H9 (cell line): Measurements from ENCODE around the gene NAA15. TPM values are rescaled to one million over a fixed set of nuclear protein-coding genes. Genes with fewer than 3 reads are reported as not detected.

ENCODE experiments used
- DNase-seq: peaks from one replicate; pipeline ENCODE4 v3.0.0-alpha.2; 2017
- H2AFZ ChIP-seq: one replicate; pipeline ENCODE4 v1.6.1; 2013; ENCODE audit warnings: mild to moderate bottlenecking, low read length, control low read depth, moderate library complexity
- H2AK5ac ChIP-seq: 2 replicates; pipeline ENCODE4 v1.6.1; 2013; ENCODE audit warnings: low read length, control low read depth, mixed read lengths; ENCODE audit not compliant: insufficient read length
- H2BK120ac ChIP-seq: one replicate; pipeline ENCODE4 v1.6.1; 2013; ENCODE audit warnings: low read depth, mild to moderate bottlenecking, low read length, control low read depth, inconsistent platforms; ENCODE audit not compliant: poor library complexity, severe bottlenecking
- H2BK12ac ChIP-seq: 2 replicates; pipeline ENCODE4 v1.6.1; 2013; ENCODE audit warnings: low read length, control low read depth, mixed read lengths, low read depth; ENCODE audit not compliant: insufficient read length
- H2BK15ac ChIP-seq: 2 replicates; pipeline ENCODE4 v1.6.1; 2013; ENCODE audit warnings: low read depth, low read length, control low read depth
- H2BK20ac ChIP-seq: one replicate; pipeline ENCODE4 v1.6.1; 2013; ENCODE audit warnings: low read depth, mild to moderate bottlenecking, low read length, control low read depth, inconsistent platforms; ENCODE audit not compliant: poor library complexity, severe bottlenecking
- H2BK5ac ChIP-seq: 2 replicates; pipeline ENCODE4 v1.6.1; 2013; ENCODE audit warnings: low read length, control low read depth, mixed read lengths; ENCODE audit not compliant: insufficient read length
- H3K14ac ChIP-seq: 2 replicates; pipeline ENCODE4 v1.6.1; 2013; ENCODE audit warnings: low read length, control low read depth; ENCODE audit not compliant: insufficient read depth
- H3K18ac ChIP-seq: 2 replicates; pipeline ENCODE4 v1.6.1; 2013; ENCODE audit warnings: low read depth, mild to moderate bottlenecking, mixed read lengths, low read length, control low read depth; ENCODE audit not compliant: insufficient read length
- H3K23ac ChIP-seq: 2 replicates; pipeline ENCODE4 v1.6.1; 2013; ENCODE audit warnings: low read length, control low read depth, mixed read lengths, low read depth; ENCODE audit not compliant: insufficient read length
- H3K23me2 ChIP-seq: 2 replicates; pipeline ENCODE4 v1.6.1; 2013; ENCODE audit warnings: low read depth, mild to moderate bottlenecking, mixed read lengths, low read length, control low read depth; ENCODE audit not compliant: insufficient read length, poor library complexity, severe bottlenecking
- H3K27ac ChIP-seq: 2 replicates; pipeline ENCODE4 v1.5.1; 2013; ENCODE audit warnings: low read length, control low read depth, mixed read lengths, low read depth; ENCODE audit not compliant: insufficient read length
- H3K27me3 ChIP-seq: 2 replicates; pipeline ENCODE4 v1.6.1; 2013; ENCODE audit warnings: low read length, control low read depth, inconsistent platforms; ENCODE audit not compliant: insufficient read depth
- H3K4ac ChIP-seq: 2 replicates; pipeline ENCODE4 v1.6.1; 2013; ENCODE audit warnings: low read depth, mild to moderate bottlenecking, control low read depth, inconsistent platforms, low read length, moderate library complexity
- H3K4me1 ChIP-seq: 2 replicates; pipeline ENCODE4 v1.6.1; 2013; ENCODE audit warnings: low read length, control low read depth, inconsistent platforms; ENCODE audit not compliant: insufficient read depth
- H3K4me2 ChIP-seq: 2 replicates; pipeline ENCODE4 v1.6.1; 2013; ENCODE audit warnings: low read length, control low read depth, mixed read lengths; ENCODE audit not compliant: insufficient read length, insufficient read depth
- H3K56ac ChIP-seq: 2 replicates; pipeline ENCODE4 v1.6.1; 2013; ENCODE audit warnings: low read depth, mild to moderate bottlenecking, mixed read lengths, low read length, control low read depth; ENCODE audit not compliant: insufficient read length
- H3K79me1 ChIP-seq: 2 replicates; pipeline ENCODE4 v1.6.1; 2013; ENCODE audit warnings: low read depth, mild to moderate bottlenecking, moderate library complexity, low read length, control low read depth, inconsistent platforms; ENCODE audit not compliant: insufficient read depth, poor library complexity, severe bottlenecking
- H3K79me2 ChIP-seq: 2 replicates; pipeline ENCODE4 v1.6.1; 2013; ENCODE audit warnings: low read length, control low read depth, inconsistent platforms; ENCODE audit not compliant: insufficient read depth
- H3K9ac ChIP-seq: 2 replicates; pipeline ENCODE4 v1.6.1; 2013; ENCODE audit warnings: low read length, control low read depth, mixed read lengths; ENCODE audit not compliant: insufficient read length; ENCODE audit errors: extremely low read depth
- H3K9me3 ChIP-seq: one replicate; pipeline ENCODE4 v1.6.1; 2013; ENCODE audit warnings: low read depth, low read length, inconsistent platforms; ENCODE audit not compliant: control insufficient read depth
- H3T11ph ChIP-seq: one replicate; pipeline ENCODE4 v1.6.1; 2013; ENCODE audit warnings: mild to moderate bottlenecking, low read length, control low read depth, inconsistent platforms
- H4K20me1 ChIP-seq: one replicate; pipeline ENCODE4 v1.6.1; 2013; ENCODE audit not compliant: control insufficient read depth, insufficient read length, insufficient read depth
- H4K5ac ChIP-seq: 2 replicates; pipeline ENCODE4 v1.6.1; 2013; ENCODE audit warnings: low read depth, mild to moderate bottlenecking, mixed read lengths, low read length, control low read depth; ENCODE audit not compliant: insufficient read length
- H4K8ac ChIP-seq: replicated peaks from 2 replicates; pipeline ENCODE4 v1.6.1; 2013; ENCODE audit warnings: low read length, control low read depth, mixed read lengths, low read depth; ENCODE audit not compliant: insufficient read length
- H4K91ac ChIP-seq: 2 replicates; pipeline ENCODE4 v1.6.1; 2013; ENCODE audit warnings: low read depth, mild to moderate bottlenecking, moderate library complexity, mixed read lengths, low read length, control low read depth; ENCODE audit not compliant: insufficient read length
- H3K27ac Mint-ChIP-seq, 3 experiments: 2 replicates in 2 of 3; 3 replicates in 1 of 3; pipeline ENCODE4 v1.8.0; 2020 to 2021; ENCODE audit warnings: mixed read lengths in 3 of 3, mild to moderate bottlenecking in 1 of 3, moderate library complexity in 1 of 3
- H3K27me3 Mint-ChIP-seq: 2 replicates; pipeline ENCODE4 v1.8.0; 2021; ENCODE audit warnings: low read depth, mild to moderate bottlenecking, moderate library complexity, mixed read lengths
- H3K36me3 Mint-ChIP-seq, 3 experiments: 2 replicates in 2 of 3; 3 replicates in 1 of 3; pipeline ENCODE4 v1.8.0; 2020 to 2021; ENCODE audit warnings: low read depth in 3 of 3, mixed read lengths in 3 of 3; ENCODE audit not compliant: insufficient read depth in 1 of 3
- H3K4me1 Mint-ChIP-seq, 2 experiments: 2 replicates each; pipeline ENCODE4 v1.8.0; 2020; ENCODE audit warnings: mixed read lengths in 2 of 2
- H3K4me3 Mint-ChIP-seq, 2 experiments: 2 replicates in 1 of 2; 3 replicates in 1 of 2; pipeline ENCODE4 v1.8.0; 2020 to 2021; ENCODE audit warnings: mild to moderate bottlenecking in 2 of 2, mixed read lengths in 2 of 2, moderate library complexity in 1 of 2
- H3K9me3 Mint-ChIP-seq, 2 experiments: 2 replicates in 1 of 2; 3 replicates in 1 of 2; pipeline ENCODE4 v1.8.0; 2020; ENCODE audit warnings: mild to moderate bottlenecking in 2 of 2, mixed read lengths in 2 of 2, moderate library complexity in 1 of 2
- CTCF ChIP-seq: fragments of 200-600 bp; sonication (generic); conservative IDR thresholded peaks from 3 replicates; pipeline ENCODE4 v1.8.0; 2021; ENCODE audit warnings: antibody characterized with exemption, mild to moderate bottlenecking
- WGBS: extraction: QIAGEN DNeasy Blood & Tissue Kit; methylation state at CpG from one replicate; pipeline ENCODE4 v1.1.7; 2013; ENCODE audit warnings: missing lambda C conversion rate, low lambda C conversion rate, mixed read lengths; ENCODE audit not compliant: insufficient read length; ENCODE audit errors: extremely low coverage; 5-methylcytosine and 5-hydroxymethylcytosine counted together
- total RNA-seq: library from RNA; stranded (reverse); gene quantifications from 2 replicates; pipeline ENCODE4 v1.2.1, GENCODE V29; 2021

Gene NAA15
- total RNA-seq, 1 experiment from 2014 or later: 115 TPM

DNA sequence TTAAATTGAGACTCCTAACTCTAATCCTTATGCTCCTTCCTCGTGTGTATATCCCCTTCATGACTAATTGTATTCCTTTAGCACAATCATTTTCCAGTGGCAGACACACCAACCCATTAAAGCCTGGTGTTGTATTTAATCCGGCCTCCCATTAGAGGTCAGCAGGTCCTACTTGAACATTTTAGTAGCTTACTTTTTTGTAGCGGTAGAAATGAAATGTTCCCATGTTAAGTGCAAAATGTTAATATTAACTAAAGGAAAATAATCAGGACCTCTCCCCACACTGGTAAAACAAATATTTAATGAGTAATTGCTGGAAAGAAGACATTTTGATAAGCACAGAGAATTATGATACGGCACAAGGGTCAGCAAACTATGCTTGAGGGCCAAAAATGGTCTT lies 156.0 kb downstream of the NAA15 start:
- no peak overlapping the region for H3K4me2 ChIP-seq
- H3K9ac ChIP-seq: no peak overlapping the region
- no peak overlapping the region for H2AK5ac ChIP-seq
- no peak for DNase-seq
- TF ChIP-seq CTCF: no peak
- H2BK12ac ChIP-seq: no peak overlapping the region
- H3K9me3 Mint-ChIP-seq: 0 out of 5 replicates have a peak, but pooled peaks cover 0 to 2% of the 10 kb centered on the region in 2 experiments
- peaks cover 67 to 69% of the 10 kb centered on the region in 2 experiments for H3K4me1 Mint-ChIP-seq
- H3K18ac ChIP-seq: no peak overlapping the region
- peaks cover 0 to 1% (median under 1%) of the 10 kb centered on the region in 3 experiments; a peak in 5 of 7 replicates for H3K36me3 Mint-ChIP-seq
- no peaks in the 10 kb centered on the region; the same call in none of the 2 replicates for H3K4me1 ChIP-seq
- no peaks in the 10 kb centered on the region for H3K27me3 Mint-ChIP-seq
- no peak overlapping the region for H3K27ac ChIP-seq
- H3K23ac ChIP-seq: no peak overlapping the region
- peaks cover 7% of the 10 kb centered on the region for H3K79me1 ChIP-seq
- no peaks in the 10 kb centered on the region for H3K27me3 ChIP-seq
- peak overlapping the region in 1 of 3 experiments; percentile 89; a peak in 2 of 7 replicates for H3K27ac Mint-ChIP-seq
- no peak overlapping the region for H3K14ac ChIP-seq
- H3T11ph ChIP-seq: no peak overlapping the region
- H3K56ac ChIP-seq: no peak overlapping the region
- no peak overlapping the region for H3K4me3 Mint-ChIP-seq
- H3K23me2 ChIP-seq: peaks cover 15% of the 10 kb centered on the region
- H3K9me3 ChIP-seq: no peaks in the 10 kb centered on the region
- no peak overlapping the region for H2AFZ ChIP-seq
- no peak overlapping the region for H4K5ac ChIP-seq
- WGBS: no CpG with 5 or more reads among the region's 4 CpGs
- H4K8ac ChIP-seq: no peak overlapping the region
- H2BK5ac ChIP-seq: no peak overlapping the region
- H2BK120ac ChIP-seq: no peak overlapping the region
- H3K4ac ChIP-seq: no peak overlapping the region
- peaks cover 27% of the 10 kb centered on the region; the same call in 1 of the 2 replicates for H3K79me2 ChIP-seq
- no peaks in the 10 kb centered on the region for H4K20me1 ChIP-seq
- no peak overlapping the region for H2BK15ac ChIP-seq
- H2BK20ac ChIP-seq: no peak overlapping the region
- no peak overlapping the region for H4K91ac ChIP-seq
